OCI-LY1 (cell line): ENCODE measurements around the gene INPP5B.
"Not testable (repeated sequence)": the region's sequence is repeated elsewhere in the genome, so short reads cannot be mapped to it uniquely, and the experiment has no call there.

Experiments
- H2AFZ ChIP-seq: fragments of 200-600 bp; sonication (generic), shearing (Covaris generic); 2 replicates; pipeline ENCODE4 v1.6.0; 2014; ENCODE audit warnings: antibody characterized with exemption, mild to moderate bottlenecking, low read length
- H3F3A ChIP-seq: fragments of 200-600 bp; sonication (generic), shearing (Covaris generic); 2 replicates; pipeline ENCODE4 v1.6.0; 2014; ENCODE audit warnings: mild to moderate bottlenecking, antibody characterized with exemption, low read length, moderate library complexity; ENCODE audit not compliant: insufficient read depth
- H3K27ac ChIP-seq: fragments of 200-600 bp; sonication (generic); 2 replicates; pipeline ENCODE4 v1.5.1; 2014; ENCODE audit warnings: low read length, mixed run types, mild to moderate bottlenecking, low read depth; ENCODE audit not compliant: poor library complexity, severe bottlenecking
- H3K27me3 ChIP-seq: fragments of 200-600 bp; sonication (generic); 2 replicates; pipeline ENCODE4 v1.6.0; 2014; ENCODE audit warnings: antibody characterized with exemption, mild to moderate bottlenecking, low read length, moderate library complexity; ENCODE audit not compliant: insufficient read depth
- H3K36me3 ChIP-seq: fragments of 200-600 bp; sonication (generic); 2 replicates; pipeline ENCODE4 v1.6.1; 2014; ENCODE audit warnings: mild to moderate bottlenecking, antibody characterized with exemption, low read length, moderate library complexity, mixed read lengths; ENCODE audit not compliant: insufficient read depth
- H3K4me1 ChIP-seq: fragments of 200-600 bp; sonication (generic); 2 replicates; pipeline ENCODE4 v1.5.1; 2014; ENCODE audit warnings: mild to moderate bottlenecking, low read length, moderate library complexity; ENCODE audit not compliant: insufficient read depth, severe bottlenecking
- H3K4me2 ChIP-seq: fragments of 200-600 bp; sonication (generic), shearing (Covaris generic); 2 replicates; pipeline ENCODE4 v1.6.1; 2014; ENCODE audit warnings: low read length
- H3K4me3 ChIP-seq: fragments of 200-600 bp; sonication (generic); 2 replicates; pipeline ENCODE4 v1.5.1; 2014; ENCODE audit warnings: low read length, low read depth, mild to moderate bottlenecking, mixed read lengths; ENCODE audit not compliant: poor library complexity, severe bottlenecking
- H3K79me2 ChIP-seq: fragments of 200-600 bp; shearing (Covaris generic); 2 replicates; pipeline ENCODE4 v1.6.1; 2016; ENCODE audit warnings: mixed run types, low read length, mixed read lengths; ENCODE audit not compliant: insufficient read depth
- H3K9ac ChIP-seq: fragments of 200-600 bp; sonication (generic), shearing (Covaris generic); 2 replicates; pipeline ENCODE4 v1.6.1; 2014; ENCODE audit warnings: mild to moderate bottlenecking, low read length, mixed read lengths
- H3K9me2 ChIP-seq: fragments of 200-600 bp; sonication (generic), shearing (Covaris generic); 2 replicates; pipeline ENCODE4 v1.6.1; 2014; ENCODE audit warnings: low read depth, mild to moderate bottlenecking, low read length, mixed read lengths
- H3K9me3 ChIP-seq: fragments of 200-600 bp; shearing (Covaris generic); 2 replicates; pipeline ENCODE4 v1.6.1; 2014; ENCODE audit warnings: low read length, mixed read lengths
- H4K20me1 ChIP-seq: fragments of 200-600 bp; sonication (generic), shearing (Covaris generic); 2 replicates; pipeline ENCODE4 v1.6.0; 2016; ENCODE audit warnings: mild to moderate bottlenecking, low read length; ENCODE audit not compliant: insufficient read depth
- EZH2 ChIP-seq: fragments of 200-600 bp; sonication (generic), shearing (Covaris generic); IDR thresholded peaks from 2 replicates; pipeline ENCODE4 v1.8.0; 2017; ENCODE audit warnings: borderline replicate concordance, mixed run types, mild to moderate bottlenecking, antibody characterized with exemption, low read length, moderate library complexity, mixed read lengths
- TF ChIP-seq, protein P1 (sequence below): fragments of 200-600 bp; sonication (generic), shearing (Covaris generic); IDR thresholded peaks from 2 replicates; pipeline ENCODE4 v1.5.1; 2017; ENCODE audit warnings: mild to moderate bottlenecking, antibody characterized with exemption, low read length, moderate library complexity, mixed read lengths

INPP5B gene

GRCh38 chr1:37978541-37978940 lies 31.7 kb upstream of the INPP5B start:
- H4K20me1 ChIP-seq, result no peaks in the 10 kb centered on the region
- H3K36me3 ChIP-seq, result peaks cover 90% of the 10 kb centered on the region
- no peaks in the 10 kb centered on the region for H3K27me3 ChIP-seq
- H3K4me3 ChIP-seq, result no peak overlapping the region
- H3K27ac ChIP-seq, result no peak overlapping the region
- no peaks in the 10 kb centered on the region for H3K9me3 ChIP-seq
- H3K9me2 ChIP-seq, result no peaks in the 10 kb centered on the region
- H3K4me1 ChIP-seq, result no peaks in the 10 kb centered on the region
- TF ChIP-seq EZH2, result no peak
- TF ChIP-seq, protein P1, sequence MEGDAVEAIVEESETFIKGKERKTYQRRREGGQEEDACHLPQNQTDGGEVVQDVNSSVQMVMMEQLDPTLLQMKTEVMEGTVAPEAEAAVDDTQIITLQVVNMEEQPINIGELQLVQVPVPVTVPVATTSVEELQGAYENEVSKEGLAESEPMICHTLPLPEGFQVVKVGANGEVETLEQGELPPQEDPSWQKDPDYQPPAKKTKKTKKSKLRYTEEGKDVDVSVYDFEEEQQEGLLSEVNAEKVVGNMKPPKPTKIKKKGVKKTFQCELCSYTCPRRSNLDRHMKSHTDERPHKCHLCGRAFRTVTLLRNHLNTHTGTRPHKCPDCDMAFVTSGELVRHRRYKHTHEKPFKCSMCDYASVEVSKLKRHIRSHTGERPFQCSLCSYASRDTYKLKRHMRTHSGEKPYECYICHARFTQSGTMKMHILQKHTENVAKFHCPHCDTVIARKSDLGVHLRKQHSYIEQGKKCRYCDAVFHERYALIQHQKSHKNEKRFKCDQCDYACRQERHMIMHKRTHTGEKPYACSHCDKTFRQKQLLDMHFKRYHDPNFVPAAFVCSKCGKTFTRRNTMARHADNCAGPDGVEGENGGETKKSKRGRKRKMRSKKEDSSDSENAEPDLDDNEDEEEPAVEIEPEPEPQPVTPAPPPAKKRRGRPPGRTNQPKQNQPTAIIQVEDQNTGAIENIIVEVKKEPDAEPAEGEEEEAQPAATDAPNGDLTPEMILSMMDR, result no peak
- no peaks in the 10 kb centered on the region for H3F3A ChIP-seq
- H3K4me2 ChIP-seq, result no peak overlapping the region
- no peak overlapping the region for H2AFZ ChIP-seq
- no peak overlapping the region for H3K9ac ChIP-seq
- no peaks in the 10 kb centered on the region for H3K79me2 ChIP-seq

DNA sequence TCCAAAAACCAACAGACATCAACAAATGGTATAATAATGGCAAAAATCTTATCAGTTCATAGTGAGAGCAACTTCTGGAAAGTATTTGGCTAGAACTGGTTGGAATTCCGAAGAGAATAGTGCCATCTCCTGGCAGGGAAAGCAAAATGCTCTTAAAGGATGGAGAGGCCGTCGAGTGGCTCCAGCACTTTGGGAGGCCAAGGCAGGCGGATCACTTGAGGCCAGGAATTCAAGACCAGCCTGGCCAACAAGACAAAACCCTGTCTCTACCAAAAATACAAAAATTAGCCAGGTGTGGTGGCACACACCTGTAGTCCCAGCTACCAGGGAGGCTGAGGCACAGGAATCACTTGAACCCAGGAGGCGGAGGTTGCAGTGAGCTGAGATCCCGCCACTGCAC lies 28.2 kb upstream of the INPP5B start:
- H3K4me1 ChIP-seq, H3K9me2 ChIP-seq, H3K4me3 ChIP-seq, H3K27ac ChIP-seq, H3F3A ChIP-seq, H4K20me1 ChIP-seq, H3K9me3 ChIP-seq, H3K4me2 ChIP-seq, H3K27me3 ChIP-seq, H2AFZ ChIP-seq, H3K79me2 ChIP-seq, H3K9ac ChIP-seq: not testable (repeated sequence)
- TF ChIP-seq, protein P1, result peak; percentile 47; the same call in 1 of the 2 replicates
- H3K36me3 ChIP-seq, result peaks cover 79% of the 10 kb centered on the region

DNA sequence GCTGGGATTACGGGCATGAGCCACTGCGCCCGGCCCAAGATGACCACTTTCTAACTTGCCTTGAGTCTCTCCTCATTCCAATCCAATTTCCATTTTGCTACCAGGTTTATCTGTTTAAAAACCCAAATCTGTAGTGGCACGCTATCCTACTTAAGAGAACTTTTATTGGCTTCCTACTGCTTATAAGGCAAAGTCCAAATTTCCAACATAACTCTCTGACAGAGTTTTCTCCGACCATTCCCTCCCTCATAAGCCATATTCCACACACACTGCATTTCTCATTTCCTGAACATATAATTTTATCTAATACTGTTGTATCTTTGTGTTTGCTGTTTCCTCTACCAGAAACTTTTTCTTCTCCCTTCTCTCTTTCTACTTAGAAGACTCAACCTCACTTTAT lies 27.7 kb upstream of the INPP5B start:
- Histone ChIP-seq H3K36me3 (peaks cover 79% of the 10 kb centered on the region), H3K9me2 (no peaks in the 10 kb centered on the region), H3K9ac (no peak overlapping the region), H2AFZ (no peak overlapping the region), H3F3A (0 out of 2 replicates have a peak, but pooled peaks cover 1% of the 10 kb centered on the region), H3K9me3 (no peaks in the 10 kb centered on the region), H3K4me2 (no peak overlapping the region), H3K27ac (no peak overlapping the region), H3K4me1 (no peaks in the 10 kb centered on the region), H3K27me3 (no peaks in the 10 kb centered on the region), H3K4me3 (no peak overlapping the region), H4K20me1 (no peaks in the 10 kb centered on the region), H3K79me2 (no peaks in the 10 kb centered on the region)
- no peak for TF ChIP-seq EZH2
- TF ChIP-seq, protein P1, result no peak

DNA sequence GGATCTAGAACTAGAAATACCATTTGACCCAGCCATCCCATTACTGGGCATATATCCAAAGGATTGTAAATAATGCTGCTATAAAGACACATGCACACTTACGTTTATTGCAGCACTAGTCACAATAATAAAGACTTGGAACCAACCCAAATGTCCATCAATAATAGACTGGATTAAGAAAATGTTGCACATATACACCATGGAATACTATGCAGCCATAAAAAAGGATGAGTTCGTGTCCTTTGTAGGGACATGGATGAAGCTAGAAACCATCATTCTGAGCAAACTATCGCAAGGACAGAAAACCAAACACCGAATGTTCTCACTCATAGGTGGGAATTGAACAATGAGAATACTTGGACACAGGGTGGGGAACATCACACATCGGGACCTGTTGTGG lies 26.8 kb upstream of the INPP5B start:
- peaks cover 79% of the 10 kb centered on the region for H3K36me3 ChIP-seq
- H4K20me1 ChIP-seq, result not testable (repeated sequence)

More for the DNA sequence above, 26.8 kb upstream of the INPP5B start:
- H2AFZ ChIP-seq, H3K9me3 ChIP-seq, H3K79me2 ChIP-seq, H3K27ac ChIP-seq, H3K4me2 ChIP-seq, H3K27me3 ChIP-seq, H3K9ac ChIP-seq, H3K4me1 ChIP-seq, H3F3A ChIP-seq, H3K9me2 ChIP-seq, H3K4me3 ChIP-seq: not testable (repeated sequence)
